CD4-positive, alpha-beta T cell treated with Interleukin-17A for 4 hours (primary cell): ENCODE measurements around the gene KCNJ6.

Source experiments
- DNase-seq: peaks from one replicate; pipeline ENCODE4 v3.0.0-alpha.2; 2020; ENCODE audit warnings: mixed read lengths

Gene KCNJ6

GRCh38 chr21:37562920-37563640, 353.2 kb downstream of the KCNJ6 start:
- peak; percentile 12 for DNase-seq

GRCh38 chr21:37561941-37562919, 354.0 kb downstream of the KCNJ6 start:
- no peak for DNase-seq

GRCh38 chr21:37561506-37561905, 354.8 kb downstream of the KCNJ6 start:
- no peak for DNase-seq

GRCh38 chr21:37560385-37560784, 355.9 kb downstream of the KCNJ6 start:
- no peak for DNase-seq

- DNase-seq, result no peak
Measured at GRCh38 chr21:37558676-37559211, 357.5 kb downstream of the KCNJ6 start.
